HG03097 (cell line): ENCODE measurements around the gene CEP164.

Experiments used
- ATAC-seq: cut with Tn5 transposase; IDR thresholded peaks from one replicate; pipeline ENCODE4 v1.9.1; 2021; ENCODE audit not compliant: unreplicated experiment, low FRiP score

The CEP164 gene

DNA sequence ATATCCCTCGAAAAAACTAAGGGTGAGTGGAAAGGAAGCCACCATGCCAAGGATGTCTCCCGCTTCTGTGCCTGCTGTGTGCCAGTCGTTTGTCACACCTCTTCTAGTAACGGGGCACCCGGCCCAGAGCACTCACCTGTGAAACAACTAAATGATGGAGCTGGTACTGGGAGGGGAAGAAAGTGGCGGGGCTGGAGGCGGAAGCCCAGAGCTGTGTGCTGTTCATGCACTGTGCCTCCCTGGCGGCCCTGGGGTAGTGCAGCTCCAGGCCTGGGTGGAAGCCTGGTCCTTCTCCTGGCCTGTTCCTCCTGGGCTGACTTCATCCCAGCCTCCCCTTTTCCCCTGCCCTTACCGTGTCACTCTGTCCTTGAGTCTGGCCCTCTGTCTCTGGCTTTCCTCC, 130.2 kb downstream of the CEP164 start:
- ATAC-seq = no peak

DNA sequence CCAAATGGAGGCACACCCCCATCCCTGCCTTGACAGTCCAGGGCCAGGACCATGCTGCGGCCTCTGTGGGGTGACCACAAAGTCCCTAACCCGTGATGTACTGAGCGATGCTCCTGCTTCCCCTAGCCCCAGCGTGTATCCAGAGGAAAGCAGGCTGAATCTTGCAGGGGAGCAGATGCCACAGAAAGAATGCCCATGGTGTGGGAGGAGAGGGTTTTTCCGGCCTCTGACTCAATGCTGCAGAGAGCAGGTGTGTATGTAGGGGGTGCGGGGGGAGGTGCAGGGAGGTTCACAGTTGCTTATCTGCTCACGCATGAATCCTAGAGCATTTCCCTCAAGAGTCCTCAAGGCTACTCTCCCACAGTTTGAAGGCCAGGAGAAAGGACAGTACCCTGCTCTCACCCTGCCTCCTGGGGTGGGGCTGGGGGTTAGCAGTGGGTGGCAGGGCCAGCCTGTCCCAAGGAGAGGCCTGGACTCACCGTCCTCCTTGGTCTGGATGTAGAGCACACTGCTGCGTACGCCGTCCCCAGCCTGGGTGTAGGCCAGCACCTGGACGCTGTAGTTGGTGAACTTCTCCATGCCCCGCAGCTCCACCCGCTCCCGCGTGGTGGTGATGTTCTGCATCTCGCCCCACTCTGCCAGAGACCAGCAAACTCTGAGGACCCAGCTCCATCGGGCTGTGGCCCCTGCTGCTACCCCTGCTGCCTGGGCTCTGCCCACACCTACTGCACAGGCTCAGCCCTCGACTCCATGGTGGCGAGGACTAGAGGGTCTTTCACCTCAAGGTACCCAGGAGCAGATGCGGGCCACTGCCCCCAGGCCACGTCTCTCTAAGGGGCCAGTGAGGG, 130.8 kb downstream of the CEP164 start:
- ATAC-seq = no peak

DNA sequence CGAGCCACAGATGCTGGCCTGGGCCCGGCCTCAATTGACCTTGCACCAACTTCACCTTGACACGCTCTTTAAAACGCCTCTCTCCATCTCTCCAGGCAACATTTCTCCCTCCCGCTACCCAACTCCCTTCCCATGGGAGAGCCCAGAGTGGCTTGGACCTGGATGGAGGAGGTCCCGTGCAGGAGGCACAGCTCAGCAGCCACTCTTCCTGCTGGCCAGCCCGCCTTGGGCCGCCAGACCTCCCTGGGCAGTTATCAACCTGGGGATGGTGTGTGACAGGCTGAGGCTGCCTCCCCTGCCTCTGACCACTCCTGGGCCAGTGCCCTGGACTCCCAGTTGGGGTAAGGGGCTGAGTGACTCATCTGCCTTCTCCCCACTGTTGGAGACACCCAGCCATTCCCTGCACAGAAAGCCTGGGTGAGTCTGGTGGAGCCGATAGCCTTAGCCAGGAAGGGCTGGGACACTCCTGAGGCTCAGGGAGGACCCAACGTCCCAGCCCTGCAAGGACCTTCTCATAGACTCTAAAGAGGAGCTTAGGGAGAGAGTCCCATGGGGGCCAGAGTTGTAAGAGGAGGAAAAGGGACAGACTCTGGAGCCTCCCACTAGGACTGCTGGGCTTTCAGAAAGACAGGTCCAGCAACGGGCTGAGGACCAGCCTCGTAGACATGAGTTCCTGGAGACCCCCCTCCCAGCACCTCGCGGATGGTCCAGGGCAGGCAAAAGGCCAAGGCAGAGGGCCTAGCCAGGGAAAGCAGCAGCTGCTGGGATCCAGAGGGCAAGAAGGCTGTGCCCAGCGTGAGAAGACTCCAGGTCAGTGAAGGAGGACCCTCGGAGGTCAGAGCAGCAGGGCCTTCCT, 131.7 kb downstream of the CEP164 start:
- no peak for ATAC-seq

DNA sequence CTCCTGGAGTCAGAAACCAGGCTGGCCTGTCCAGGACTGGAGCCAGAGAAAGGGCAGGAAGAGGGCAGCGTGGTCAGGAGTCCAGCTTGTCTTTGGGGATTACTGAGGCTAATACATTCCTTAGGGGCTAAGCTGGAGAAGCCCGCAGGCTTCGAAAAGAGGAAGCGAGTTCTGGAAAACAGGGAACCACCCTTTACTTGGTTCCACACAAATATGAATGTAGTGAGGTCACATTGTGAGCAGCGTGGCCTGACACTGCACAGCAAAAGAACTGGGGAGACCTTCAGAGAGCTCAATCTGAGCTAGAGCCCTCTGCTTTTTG, 132.3 kb downstream of the CEP164 start:
- ATAC-seq = no peak

DNA sequence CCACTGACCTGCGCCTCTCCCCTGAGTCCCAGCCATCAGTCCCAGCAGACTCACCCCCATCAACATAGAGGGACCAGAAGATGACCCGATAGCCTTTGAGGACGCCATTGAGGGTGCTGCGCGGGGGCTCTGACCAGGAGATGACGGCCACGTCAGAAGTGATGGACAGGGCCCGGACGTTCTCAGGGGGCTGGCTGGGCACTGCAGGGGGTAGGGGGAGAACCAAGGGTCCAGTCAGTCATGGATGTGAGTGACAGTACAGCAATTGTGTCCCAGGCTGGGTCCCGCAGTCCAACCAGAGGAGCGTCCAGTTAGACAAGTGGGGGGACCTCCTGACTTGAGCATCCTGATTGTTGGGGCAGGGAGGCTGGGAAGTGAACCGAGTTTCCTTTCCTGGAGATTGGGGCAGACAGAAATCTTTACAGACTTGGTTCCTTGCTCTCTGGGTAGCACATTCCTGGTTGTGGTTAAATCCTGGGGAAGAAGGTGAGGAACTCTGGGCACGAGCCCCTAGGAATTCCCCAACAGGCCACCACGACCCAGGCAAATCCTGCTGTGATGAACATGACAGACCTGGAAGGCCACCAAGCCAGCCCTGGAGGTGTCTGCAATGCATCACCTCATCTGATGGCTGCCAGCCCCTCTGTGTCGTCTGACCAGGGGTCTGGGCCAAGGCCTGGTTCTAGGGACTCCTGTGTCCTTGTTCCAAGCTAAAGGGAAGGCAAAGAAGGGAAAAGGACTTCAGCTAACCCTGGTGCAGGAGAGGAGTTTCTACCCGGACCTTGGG, 133.9 kb downstream of the CEP164 start:
- ATAC-seq = no peak

DNA sequence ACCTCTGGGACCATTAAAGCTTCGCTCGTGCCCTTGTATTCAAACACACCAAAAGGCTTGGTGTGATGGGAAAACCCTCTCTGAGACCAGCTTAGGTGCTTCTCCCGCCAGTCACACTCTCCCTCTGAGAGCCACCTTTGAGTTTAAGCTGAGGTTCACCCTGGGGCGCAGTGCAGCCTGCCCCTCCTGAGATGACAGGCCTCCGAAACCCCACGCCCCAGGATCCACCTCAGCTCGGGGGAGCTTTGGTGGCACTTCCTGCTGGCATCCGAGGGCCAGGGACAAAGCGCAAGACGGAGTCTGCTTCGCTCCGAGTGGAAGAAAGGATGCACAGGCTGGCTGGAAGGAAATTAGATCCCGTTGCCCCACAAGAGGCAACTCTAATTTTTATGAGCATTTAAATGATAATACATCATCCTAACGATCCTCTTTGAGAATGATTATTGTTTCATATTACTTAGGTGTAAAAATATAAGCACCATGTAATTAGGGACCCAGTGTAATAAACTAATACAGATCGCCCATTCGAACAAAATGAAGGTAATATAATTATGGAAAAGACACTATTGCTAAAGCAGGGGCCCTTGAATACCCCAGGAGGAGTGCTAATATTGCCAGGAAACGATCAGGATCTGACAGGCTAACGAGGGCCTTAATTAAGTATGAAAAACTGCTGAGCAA, 134.7 kb downstream of the CEP164 start:
- ATAC-seq = no peak

DNA sequence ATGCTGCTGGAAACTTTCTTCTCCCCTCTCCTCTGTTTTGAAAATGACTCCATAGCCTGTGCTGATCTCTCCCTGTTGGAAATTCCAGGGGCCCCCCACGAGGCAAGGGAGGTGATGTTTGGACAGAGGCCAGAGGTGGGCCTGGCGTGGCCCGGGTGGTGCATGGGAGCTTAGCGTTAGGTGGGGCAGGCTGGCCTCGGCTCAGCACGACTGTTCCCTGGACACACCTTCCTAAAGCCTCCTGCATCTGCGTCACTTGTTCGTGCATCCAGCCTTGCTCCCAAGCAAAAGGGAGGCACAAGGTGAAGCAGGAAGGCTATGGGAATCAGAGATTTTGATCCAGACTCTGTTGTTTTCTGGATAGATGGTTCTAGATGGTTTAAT, 135.2 kb downstream of the CEP164 start:
- ATAC-seq = no peak
